ENCODE data around the gene MED8.

MED8 gene

GRCh38 chr1:43344267-43344850 is 45.2 kb downstream of the MED8 start:
- Histone ChIP-seq H4K20me1 (no peaks in the 10 kb centered on the region), H3K27me3 (no peaks in the 10 kb centered on the region), H3K9me3 (replicated peaks in 1 of 11) (no peaks in the 10 kb centered on the region), H3K36me3 (no peaks in the 10 kb centered on the region), H3K4me3 (no peak overlapping the region), H3K27ac (no peak overlapping the region), H3K4me2 (no peak overlapping the region), H3K9ac (no peak overlapping the region), H3K4me1 (peaks cover 4 to 17% (median 9%) of the 10 kb centered on the region in 10 experiments)
- TF ChIP-seq Cebpa-rat (IDR thresholded peaks at IDR 0.05): no peak

DNA sequence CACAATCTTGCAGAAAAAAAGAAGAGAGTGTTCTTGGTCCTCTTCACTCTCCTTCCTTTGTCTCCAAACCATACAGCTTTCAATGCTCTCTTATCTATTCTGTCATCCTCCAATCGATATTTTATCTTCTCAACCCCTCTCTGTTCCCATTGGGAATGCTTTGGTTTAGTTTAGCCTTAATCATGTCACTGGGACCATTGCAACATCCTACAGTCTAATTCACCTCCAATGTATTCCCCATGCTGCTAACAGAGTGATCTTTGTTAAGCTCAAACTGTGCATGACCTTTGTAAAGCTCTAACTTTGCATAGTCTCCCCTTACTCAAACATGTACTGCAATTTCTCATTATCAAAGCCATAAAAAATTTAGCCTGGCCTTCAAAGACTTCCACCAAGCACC is 49.0 kb downstream of the MED8 start:
- no peaks in the 10 kb centered on the region for H3K27me3 ChIP-seq
- H3K9ac ChIP-seq: no peak overlapping the region
- H3K4me3 ChIP-seq: no peak overlapping the region
- TF ChIP-seq Cebpa-rat (IDR thresholded peaks at IDR 0.05): no peak
- no peaks in the 10 kb centered on the region for H3K9me3 ChIP-seq (replicated peaks in 1 of 11)
- H3K27ac ChIP-seq: no peak overlapping the region
- H3K4me1 ChIP-seq: peaks cover 4 to 17% (median 9%) of the 10 kb centered on the region in 10 experiments; a peak in 14 of 20 replicates
- H3K4me2 ChIP-seq: no peak overlapping the region
- H3K36me3 ChIP-seq: no peaks in the 10 kb centered on the region
- H4K20me1 ChIP-seq: no peaks in the 10 kb centered on the region; a peak in 1 of 22 replicates

- Histone ChIP-seq H3K9ac (no peak overlapping the region), H3K9me3 (replicated peaks in 1 of 11) (no peaks in the 10 kb centered on the region), H3K4me1 (peaks cover 0 to 13% (median 7%) of the 10 kb centered on the region in 10 experiments; a peak in 11 of 20 replicates), H3K36me3 (no peaks in the 10 kb centered on the region), H3K27me3 (no peaks in the 10 kb centered on the region), H3K27ac (no peak overlapping the region), H4K20me1 (no peaks in the 10 kb centered on the region; a peak in 1 of 22 replicates), H3K4me3 (no peak overlapping the region), H3K4me2 (no peak overlapping the region)
- peak in 2 of 11 experiments; percentile 36 to 48; a peak in 2 of 22 replicates for TF ChIP-seq Cebpa-rat (IDR thresholded peaks at IDR 0.05)
Measured at GRCh38 chr1:43339584-43340232, 49.9 kb downstream of the MED8 start.

- no peaks in the 10 kb centered on the region for H3K36me3 ChIP-seq
- H3K27me3 ChIP-seq: no peaks in the 10 kb centered on the region
- H3K4me1 ChIP-seq: peaks cover 0 to 13% (median 6%) of the 10 kb centered on the region in 10 experiments; a peak in 10 of 20 replicates
- peak overlapping the region in 6 of 11 experiments; percentile 4 to 53 (median 24); a peak in 7 of 22 replicates for H3K4me2 ChIP-seq
- H4K20me1 ChIP-seq: no peaks in the 10 kb centered on the region; a peak in 1 of 22 replicates
- no peak overlapping the region for H3K9ac ChIP-seq
- H3K27ac ChIP-seq: no peak overlapping the region; a peak in 1 of 22 replicates
- H3K9me3 ChIP-seq (replicated peaks in 1 of 11): no peaks in the 10 kb centered on the region
- H3K4me3 ChIP-seq: no peak overlapping the region
- no peak for TF ChIP-seq Cebpa-rat (IDR thresholded peaks at IDR 0.05)
Measured at GRCh38 chr1:43338001-43338400, 51.6 kb downstream of the MED8 start.

DNA sequence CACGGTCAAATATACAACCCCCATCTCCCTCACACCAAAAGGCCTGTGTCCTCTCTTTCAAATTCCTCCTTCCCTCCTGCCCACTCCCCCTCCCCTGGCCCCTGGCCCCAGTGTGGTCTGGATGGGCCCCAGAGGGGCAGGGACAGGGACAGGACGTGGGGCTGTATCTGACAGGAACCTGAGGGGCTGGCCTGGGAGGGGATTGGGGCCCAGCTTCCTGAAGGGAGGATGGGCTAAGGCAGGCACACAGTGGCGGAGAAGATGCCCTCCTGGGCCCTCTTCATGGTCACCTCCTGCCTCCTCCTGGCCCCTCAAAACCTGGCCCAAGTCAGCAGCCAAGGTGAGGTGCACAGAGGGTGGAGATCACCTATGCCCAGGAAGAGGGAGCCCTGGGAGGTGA is 52.0 kb downstream of the MED8 start, which contains the start of gene MPL:
MPL (plus strand) TSS at position 231 of the 400 bp plus-strand sequence; CDS start at position 262, 31 bp downstream.
- no peaks in the 10 kb centered on the region for H3K36me3 ChIP-seq
- H3K9me3 ChIP-seq (replicated peaks in 1 of 11): no peaks in the 10 kb centered on the region
- peak within 1 kb of the TSS in 1 of 11 experiments; percentile 11; a peak in 1 of 22 replicates for H3K27ac ChIP-seq
- no peak within 1 kb of the TSS for H3K4me3 ChIP-seq
- no peaks in the 10 kb centered on the region; a peak in 1 of 22 replicates for H4K20me1 ChIP-seq
- H3K4me2 ChIP-seq: peak within 1 kb of the TSS in 8 of 11 experiments; percentile 4 to 53 (median 17); a peak in 8 of 22 replicates
- H3K4me1 ChIP-seq: peaks cover 0 to 13% (median 6%) of the 10 kb centered on the region in 10 experiments; a peak in 10 of 20 replicates
- H3K9ac ChIP-seq: no peak within 1 kb of the TSS
- TF ChIP-seq Cebpa-rat (IDR thresholded peaks at IDR 0.05): no peak
- no peaks in the 10 kb centered on the region for H3K27me3 ChIP-seq

- no peak overlapping the region for H3K4me3 ChIP-seq
- TF ChIP-seq Cebpa-rat (IDR thresholded peaks at IDR 0.05): no peak
- no peaks in the 10 kb centered on the region; a peak in 1 of 22 replicates for H4K20me1 ChIP-seq
- H3K27me3 ChIP-seq: no peaks in the 10 kb centered on the region
- H3K4me2 ChIP-seq: no peak overlapping the region
- no peak overlapping the region for H3K27ac ChIP-seq
- H3K36me3 ChIP-seq: no peaks in the 10 kb centered on the region
- H3K4me1 ChIP-seq: peaks cover 18 to 33% (median 24%) of the 10 kb centered on the region in 10 experiments
- no peaks in the 10 kb centered on the region for H3K9me3 ChIP-seq (replicated peaks in 1 of 11)
- H3K9ac ChIP-seq: no peak overlapping the region
Measured at GRCh38 chr1:43334453-43335205, 55.0 kb downstream of the MED8 start.

Measured in BLaER1 treated with 17β-estradiol and CSF1 and Interleukin-3, amounts not matched to agents 10 nM and 100 nM (cell line).